ENCODE results near the gene NOL11.

GRCh38 chr17:67725807-67726206 lies 8.1 kb downstream of the NOL11 start:
- TF ChIP-seq CTCF (conservative IDR thresholded peaks at IDR 0.05; ENCODE audit: low read depth, low read length): no peak
- no peak for TF ChIP-seq BHLHE40 (IDR thresholded peaks at IDR 0.05; ENCODE audit: low read depth, low read length)
- TF ChIP-seq RCOR1 (IDR thresholded peaks at IDR 0.05; ENCODE audit: insufficient replicate concordance, low read length): no peak
- no peak for TF ChIP-seq POLR2A (IDR thresholded peaks at IDR 0.05; ENCODE audit: low read depth, low read length)
- no peak for TF ChIP-seq NFE2L2 (IDR thresholded peaks at IDR 0.05; ENCODE audit: low read depth, low read length)
- no peak for TF ChIP-seq MAZ (IDR thresholded peaks at IDR 0.05; ENCODE audit: borderline replicate concordance, low read depth, low read length)
- TF ChIP-seq RAD21 (IDR thresholded peaks at IDR 0.05; ENCODE audit: low read length): no peak
- TF ChIP-seq CEBPB (IDR thresholded peaks at IDR 0.05; ENCODE audit: low read depth, low read length): no peak
- no peak for TF ChIP-seq CHD1 (IDR thresholded peaks at IDR 0.05; ENCODE audit: low read depth, low read length)
- TF ChIP-seq ELK1 (IDR thresholded peaks at IDR 0.05; ENCODE audit: borderline replicate concordance, low read depth, low read length): no peak
- TF ChIP-seq MXI1 (IDR thresholded peaks at IDR 0.05; ENCODE audit: borderline replicate concordance, low read depth, low read length): no peak
- TF ChIP-seq USF2 (IDR thresholded peaks at IDR 0.05; ENCODE audit: low read depth, low read length): no peak
- no peak for TF ChIP-seq SMC3 (IDR thresholded peaks at IDR 0.05; ENCODE audit: low read depth, low read length)
